Measurements from ENCODE around the gene RAB11A. TPM values are rescaled to one million over a fixed set of nuclear protein-coding genes. Genes with fewer than 3 reads are reported as not detected.

RAB11A gene
- total and polyA plus RNA-seq, 2 donors (not counting 1 experiment from before 2014, with no cell fraction given), result 56.8 to 501 TPM

- DNase-seq (ENCODE audit: low read depth in 2 of 2), result no peak
- TF ChIP-seq, protein P1, sequence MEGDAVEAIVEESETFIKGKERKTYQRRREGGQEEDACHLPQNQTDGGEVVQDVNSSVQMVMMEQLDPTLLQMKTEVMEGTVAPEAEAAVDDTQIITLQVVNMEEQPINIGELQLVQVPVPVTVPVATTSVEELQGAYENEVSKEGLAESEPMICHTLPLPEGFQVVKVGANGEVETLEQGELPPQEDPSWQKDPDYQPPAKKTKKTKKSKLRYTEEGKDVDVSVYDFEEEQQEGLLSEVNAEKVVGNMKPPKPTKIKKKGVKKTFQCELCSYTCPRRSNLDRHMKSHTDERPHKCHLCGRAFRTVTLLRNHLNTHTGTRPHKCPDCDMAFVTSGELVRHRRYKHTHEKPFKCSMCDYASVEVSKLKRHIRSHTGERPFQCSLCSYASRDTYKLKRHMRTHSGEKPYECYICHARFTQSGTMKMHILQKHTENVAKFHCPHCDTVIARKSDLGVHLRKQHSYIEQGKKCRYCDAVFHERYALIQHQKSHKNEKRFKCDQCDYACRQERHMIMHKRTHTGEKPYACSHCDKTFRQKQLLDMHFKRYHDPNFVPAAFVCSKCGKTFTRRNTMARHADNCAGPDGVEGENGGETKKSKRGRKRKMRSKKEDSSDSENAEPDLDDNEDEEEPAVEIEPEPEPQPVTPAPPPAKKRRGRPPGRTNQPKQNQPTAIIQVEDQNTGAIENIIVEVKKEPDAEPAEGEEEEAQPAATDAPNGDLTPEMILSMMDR (conservative IDR thresholded peaks at IDR 0.05 in 1 of 2, IDR thresholded peaks at IDR 0.05 in 1 of 2; ENCODE audit: low read depth in 1 of 2, low read length in 2 of 2), result no peak
- TF ChIP-seq EZH2 (IDR thresholded peaks at IDR 0.05; ENCODE audit: low read length, missing control alignments), result no peak
- H3K36me3 ChIP-seq (ENCODE audit: control insufficient read depth, insufficient read depth, low read length), result no peaks in the 10 kb centered on the region
Observed at GRCh38 chr15:65902373-65902772, 33.1 kb downstream of the RAB11A start.

GRCh38 chr15:65903296-65904073, 34.2 kb downstream of the RAB11A start:
- Histone ChIP-seq H3K36me3 (ENCODE audit: control insufficient read depth, insufficient read depth, low read length) (no peaks in the 10 kb centered on the region), H3K27ac (ENCODE audit: insufficient read depth, low read length) (no peak overlapping the region), H3K4me3 (replicated peaks in 1 of 4; ENCODE audit: control extremely low read depth in 1 of 4, insufficient read depth in 1 of 4, low read depth in 3 of 4, low read length in 4 of 4) (no peak overlapping the region), H2AFZ (ENCODE audit: low read length) (no peak overlapping the region), H4K20me1 (ENCODE audit: control insufficient read depth, extremely low read depth, insufficient read depth, low read length) (no peaks in the 10 kb centered on the region), H3K9ac (ENCODE audit: insufficient read depth, low read length) (no peak overlapping the region), H3K79me2 (ENCODE audit: control insufficient read depth, insufficient read depth, low read length) (no peaks in the 10 kb centered on the region), H3K4me2 (ENCODE audit: extremely low read depth, insufficient read depth, low read length) (no peak overlapping the region), H3K4me1 (ENCODE audit: control insufficient read depth, extremely low read depth, insufficient read depth, low read length) (no peaks in the 10 kb centered on the region), H3K27me3 (ENCODE audit: control insufficient read depth, insufficient read depth, low read length) (no peaks in the 10 kb centered on the region), H3K9me3 (ENCODE audit: control insufficient read depth, insufficient read depth, low read depth, low read length) (no peaks in the 10 kb centered on the region)
- DNase-seq (ENCODE audit: low read depth in 2 of 2), result peak; percentile 38 to 43
- TF ChIP-seq, protein P1 (conservative IDR thresholded peaks at IDR 0.05 in 1 of 2, IDR thresholded peaks at IDR 0.05 in 1 of 2; ENCODE audit: low read depth in 1 of 2, low read length in 2 of 2), result no peak
- TF ChIP-seq EZH2 (IDR thresholded peaks at IDR 0.05; ENCODE audit: low read length, missing control alignments), result no peak

More at GRCh38 chr15:65902373-65902772, 33.1 kb downstream of the RAB11A start:
- Histone ChIP-seq H3K79me2 (ENCODE audit: control insufficient read depth, insufficient read depth, low read length) (no peaks in the 10 kb centered on the region), H4K20me1 (ENCODE audit: control insufficient read depth, extremely low read depth, insufficient read depth, low read length) (no peaks in the 10 kb centered on the region), H3K4me1 (ENCODE audit: control insufficient read depth, extremely low read depth, insufficient read depth, low read length) (no peaks in the 10 kb centered on the region), H3K4me3 (replicated peaks in 1 of 4; ENCODE audit: control extremely low read depth in 1 of 4, insufficient read depth in 1 of 4, low read depth in 3 of 4, low read length in 4 of 4) (no peak overlapping the region), H3K27me3 (ENCODE audit: control insufficient read depth, insufficient read depth, low read length) (no peaks in the 10 kb centered on the region), H3K9me3 (ENCODE audit: control insufficient read depth, insufficient read depth, low read depth, low read length) (no peaks in the 10 kb centered on the region), H2AFZ (ENCODE audit: low read length) (no peak overlapping the region), H3K9ac (ENCODE audit: insufficient read depth, low read length) (no peak overlapping the region), H3K4me2 (ENCODE audit: extremely low read depth, insufficient read depth, low read length) (no peak overlapping the region), H3K27ac (ENCODE audit: insufficient read depth, low read length) (no peak overlapping the region)

DNA sequence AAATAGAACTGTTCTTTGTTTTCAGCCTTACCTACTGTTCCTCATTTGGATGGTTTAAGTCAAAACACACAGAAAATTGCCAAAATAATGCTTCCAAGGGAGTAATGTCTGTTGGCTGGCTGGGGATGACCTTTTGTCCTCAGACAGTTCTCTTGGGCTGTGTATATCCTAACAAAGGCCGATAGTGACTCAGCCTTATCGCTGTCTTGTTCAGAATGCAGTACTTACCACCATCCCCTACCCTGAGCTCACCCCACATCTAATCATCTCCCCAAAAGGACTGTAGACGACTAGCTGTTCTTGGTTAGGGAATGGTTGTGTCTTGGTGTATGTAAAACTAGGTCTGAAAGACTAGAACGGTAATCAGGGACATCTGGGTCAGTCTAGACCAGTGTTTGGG, 35.0 kb downstream of the RAB11A start:
- H4K20me1 ChIP-seq (ENCODE audit: control insufficient read depth, extremely low read depth, insufficient read depth, low read length), result no peaks in the 10 kb centered on the region
- no peak overlapping the region for H3K4me2 ChIP-seq (ENCODE audit: extremely low read depth, insufficient read depth, low read length)
- DNase-seq (ENCODE audit: low read depth in 2 of 2), result peak in 1 of 2 donors; percentile 29
- H3K4me1 ChIP-seq (ENCODE audit: control insufficient read depth, extremely low read depth, insufficient read depth, low read length), result no peaks in the 10 kb centered on the region
- no peaks in the 10 kb centered on the region for H3K9me3 ChIP-seq (ENCODE audit: control insufficient read depth, insufficient read depth, low read depth, low read length)
- no peak overlapping the region for H3K9ac ChIP-seq (ENCODE audit: insufficient read depth, low read length)
- H3K27me3 ChIP-seq (ENCODE audit: control insufficient read depth, insufficient read depth, low read length), result no peaks in the 10 kb centered on the region
- TF ChIP-seq, protein P1 (conservative IDR thresholded peaks at IDR 0.05 in 1 of 2, IDR thresholded peaks at IDR 0.05 in 1 of 2; ENCODE audit: low read depth in 1 of 2, low read length in 2 of 2), result no peak
- no peak for TF ChIP-seq EZH2 (IDR thresholded peaks at IDR 0.05; ENCODE audit: low read length, missing control alignments)
- H3K79me2 ChIP-seq (ENCODE audit: control insufficient read depth, insufficient read depth, low read length), result no peaks in the 10 kb centered on the region
- H3K27ac ChIP-seq (ENCODE audit: insufficient read depth, low read length), result no peak overlapping the region
- H2AFZ ChIP-seq (ENCODE audit: low read length), result no peak overlapping the region
- no peak overlapping the region for H3K4me3 ChIP-seq (replicated peaks in 1 of 4; ENCODE audit: control extremely low read depth in 1 of 4, insufficient read depth in 1 of 4, low read depth in 3 of 4, low read length in 4 of 4)
- no peaks in the 10 kb centered on the region for H3K36me3 ChIP-seq (ENCODE audit: control insufficient read depth, insufficient read depth, low read length)

Measured in fibroblast of lung (primary cell).